Measurements from ENCODE around the gene RNU2-1.

DNA sequence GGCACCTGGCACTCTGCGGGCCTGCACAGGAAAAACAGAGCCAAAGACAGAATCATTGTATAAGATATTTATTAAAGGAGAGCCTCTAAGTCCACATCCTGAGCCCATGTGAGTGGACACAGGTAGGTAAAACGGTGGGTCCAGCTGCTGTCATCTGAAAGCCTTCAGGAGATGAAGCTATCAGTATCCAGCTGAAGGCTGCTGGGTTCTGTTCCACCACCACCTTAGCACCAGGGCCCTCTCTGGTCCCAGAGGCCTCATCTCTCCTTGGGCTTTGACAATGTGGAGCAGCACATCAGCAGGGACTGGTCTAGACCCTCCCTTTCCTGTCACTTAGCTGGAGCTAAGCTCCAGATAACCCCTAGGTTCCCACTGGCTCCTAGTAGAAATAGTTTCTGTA is 14.8 kb downstream of the RNU2-1 start:
- TF ChIP-seq POLR2A (IDR thresholded peaks at IDR 0.05; ENCODE audit: low read length) (no peak), GATA1 (IDR thresholded peaks at IDR 0.05; ENCODE audit: low read depth, low read length) (no peak)
